Liver (tissue), 3 donors: ENCODE data around the gene RPL23.
A peak's percentile ranks its signal among the peaks of the same experiment; 100 is the strongest.

Experiments
- ATF3 ChIP-seq: IDR thresholded peaks from 2 replicates; pipeline ENCODE4 v1.6.1; 2016; ENCODE audit warnings: antibody characterized with exemption
- CTCF ChIP-seq: fragments of 150-350 bp; IDR thresholded peaks from 2 replicates; pipeline ENCODE4 v1.5.1; 2017; ENCODE audit warnings: improper control_type of control experiment, low read depth, low read length; ENCODE audit not compliant: missing input control
- EGR1 ChIP-seq, 2 donors: IDR thresholded peaks; 2 replicates each; pipeline ENCODE4 v1.6.1; 2016 to 2018; ENCODE audit warnings: antibody characterized with exemption in 2 of 2, low read depth in 2 of 2
- FOXA1 ChIP-seq: IDR thresholded peaks from 2 replicates; pipeline ENCODE4 v1.6.1; 2016; ENCODE audit warnings: antibody characterized with exemption
- GABPA ChIP-seq, 2 donors: IDR thresholded peaks in 1 of 2; conservative IDR thresholded peaks in 1 of 2; 2 replicates each; pipeline ENCODE4 v1.6.1; 2016; ENCODE audit warnings: antibody characterized with exemption in 2 of 2, mild to moderate bottlenecking in 1 of 2, moderate library complexity in 1 of 2
- HNF4A ChIP-seq, 2 donors: conservative IDR thresholded peaks; 2 replicates each; pipeline ENCODE4 v1.6.1; 2016; ENCODE audit warnings: antibody characterized with exemption in 2 of 2, mild to moderate bottlenecking in 2 of 2
- JUND ChIP-seq, 2 donors: IDR thresholded peaks; 2 replicates each; pipeline ENCODE4 v1.6.1; 2016; ENCODE audit warnings: antibody characterized with exemption in 2 of 2
- MAX ChIP-seq: IDR thresholded peaks from 2 replicates; pipeline ENCODE4 v1.6.1; 2016; ENCODE audit warnings: antibody characterized with exemption
- RAD21 ChIP-seq, 2 donors: IDR thresholded peaks; 2 replicates each; pipeline ENCODE4 v1.6.1; 2016; ENCODE audit warnings: antibody characterized with exemption in 2 of 2, mild to moderate bottlenecking in 2 of 2
- REST ChIP-seq: IDR thresholded peaks from 2 replicates; pipeline ENCODE4 v1.6.1; 2016; ENCODE audit warnings: antibody characterized with exemption, mild to moderate bottlenecking
- RXRA ChIP-seq, 2 donors: IDR thresholded peaks; 2 replicates each; pipeline ENCODE4 v1.6.1; 2017 to 2018; ENCODE audit warnings: antibody characterized with exemption in 2 of 2, mild to moderate bottlenecking in 1 of 2
- SP1 ChIP-seq: IDR thresholded peaks from 2 replicates; pipeline ENCODE4 v1.6.1; 2018; ENCODE audit warnings: antibody characterized with exemption, mild to moderate bottlenecking
- TAF1 ChIP-seq: conservative IDR thresholded peaks from 2 replicates; pipeline ENCODE4 v1.6.1; 2016; ENCODE audit warnings: antibody characterized with exemption, mild to moderate bottlenecking
- ZBTB33 ChIP-seq: IDR thresholded peaks from 2 replicates; pipeline ENCODE4 v1.6.1; 2016; ENCODE audit warnings: antibody characterized with exemption
- donor health status: healthy.
- donor health status: healthy.

- no peak for TF ChIP-seq FOXA1
- peak; percentile 26 for TF ChIP-seq MAX
- TF ChIP-seq RAD21 (IDR thresholded peaks at IDR 0.05): peak in 1 of 2 donors; percentile 1
- no peak for TF ChIP-seq GABPA (IDR thresholded peaks at IDR 0.05 in 1 of 2, conservative IDR thresholded peaks at IDR 0.05 in 1 of 2)
- TF ChIP-seq CTCF: no peak
- no peak for TF ChIP-seq EGR1 (IDR thresholded peaks at IDR 0.05; ENCODE audit: low read depth in 2 of 2)
- TF ChIP-seq REST: no peak
- TF ChIP-seq JUND (IDR thresholded peaks at IDR 0.05): no peak
- no peak for TF ChIP-seq TAF1
- TF ChIP-seq SP1: peak; percentile 31
- TF ChIP-seq ZBTB33: no peak
- TF ChIP-seq RXRA (IDR thresholded peaks at IDR 0.05): no peak
- TF ChIP-seq HNF4A (conservative IDR thresholded peaks at IDR 0.05): no peak
- TF ChIP-seq ATF3: no peak
These were observed 47.6 kb upstream of the RPL23 start for GRCh38 chr17:38900978-38901656.
